Measurements from ENCODE around the gene GSAP.

The GSAP gene

DNA sequence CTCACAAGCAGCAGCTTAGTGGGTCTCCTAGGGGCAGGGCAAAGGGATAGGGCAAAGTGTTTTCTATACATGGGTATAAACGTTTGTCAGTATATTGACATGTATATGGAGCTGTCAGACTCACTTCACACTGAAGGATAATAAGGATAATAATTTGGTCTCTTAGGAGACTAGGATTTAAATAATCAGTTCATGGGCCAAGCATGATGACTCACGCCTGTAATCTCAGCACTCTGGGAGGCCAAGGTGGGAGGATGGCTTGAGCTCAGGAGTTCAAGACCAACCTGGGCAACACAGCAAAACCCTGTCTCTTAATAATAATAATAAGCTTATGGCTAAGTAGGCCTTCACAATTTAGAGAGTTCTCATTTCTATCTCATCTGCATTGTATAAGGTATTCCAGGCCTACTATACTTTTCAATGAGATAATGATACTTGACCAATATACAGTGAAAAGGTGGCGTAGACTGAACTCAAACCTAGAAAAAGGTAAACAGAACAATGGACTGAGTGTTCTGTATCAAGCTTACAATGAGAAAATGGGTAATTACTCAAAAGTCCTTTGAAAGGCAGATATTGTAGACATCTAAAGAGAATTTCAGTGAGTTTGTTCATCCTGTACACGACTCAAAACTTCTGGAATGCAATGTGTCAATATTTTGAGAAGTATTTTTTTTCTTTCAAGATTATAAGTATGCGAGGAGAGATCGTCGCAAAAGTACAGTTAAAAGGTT lies 7.0 kb downstream of the GSAP start:
- DNase-seq (ENCODE audit: low spot score) (no peak), FAIRE-seq (peak; percentile 22)

DNA sequence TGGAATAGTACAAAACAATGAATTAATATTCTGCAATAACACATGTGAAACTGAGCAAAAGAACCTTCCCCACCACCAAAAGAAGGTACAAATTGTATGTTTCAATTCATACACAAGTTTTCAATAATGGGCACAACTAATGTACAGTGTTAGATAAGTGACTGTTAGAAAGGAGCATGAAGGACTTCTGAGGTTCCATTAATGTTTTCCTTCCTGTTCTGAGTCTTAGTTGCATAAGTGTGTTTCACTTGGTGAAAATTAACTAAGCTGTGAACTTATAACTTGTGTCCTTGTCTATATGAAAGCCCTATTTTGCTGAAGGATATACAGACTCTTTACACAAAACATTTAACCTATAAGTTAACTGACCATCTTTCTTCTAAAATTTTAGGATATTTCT lies 8.2 kb downstream of the GSAP start:
- no peak for DNase-seq (ENCODE audit: low spot score)
- peak; percentile 38 for FAIRE-seq

DNA sequence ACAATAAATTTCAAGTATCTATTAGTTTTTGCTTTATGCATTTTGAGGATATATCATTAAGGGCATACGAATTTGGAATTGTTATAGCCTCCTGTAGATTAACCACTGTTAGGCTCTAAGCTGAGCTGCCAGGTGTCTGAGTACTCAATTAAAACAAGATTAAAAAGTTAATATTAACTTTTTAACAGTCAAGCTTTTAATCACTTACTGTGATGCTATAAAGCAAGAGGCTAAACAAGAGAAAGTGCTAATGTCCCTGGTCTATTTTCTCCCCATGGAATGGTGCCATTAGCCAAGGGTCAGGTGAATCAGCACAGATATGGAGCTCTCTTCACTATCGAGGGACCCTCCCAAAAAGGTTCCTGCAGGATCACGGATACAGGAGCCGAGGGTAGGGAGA lies 9.7 kb downstream of the GSAP start:
- FAIRE-seq (no peak), DNase-seq (ENCODE audit: low spot score) (no peak)

DNA sequence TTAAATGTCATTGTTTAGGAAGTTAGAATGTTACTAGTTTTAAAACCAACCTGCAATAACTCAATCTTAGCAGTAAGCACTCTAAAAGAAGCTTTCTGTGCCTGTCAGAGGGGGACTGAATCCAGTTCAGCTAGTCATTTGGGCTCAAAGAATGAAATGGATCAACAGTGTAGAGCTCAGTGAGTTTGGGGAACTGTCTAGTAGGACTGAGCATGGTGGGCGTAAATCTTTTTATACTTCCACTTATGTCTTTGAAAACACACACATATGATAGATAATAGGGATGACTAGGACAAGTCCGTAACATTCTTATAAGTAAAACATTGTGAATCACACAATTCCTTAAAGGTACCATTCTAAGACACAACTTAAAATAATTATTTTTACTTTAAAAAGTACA lies 11.5 kb downstream of the GSAP start:
- FAIRE-seq: no peak
- DNase-seq (ENCODE audit: low spot score): no peak

DNA sequence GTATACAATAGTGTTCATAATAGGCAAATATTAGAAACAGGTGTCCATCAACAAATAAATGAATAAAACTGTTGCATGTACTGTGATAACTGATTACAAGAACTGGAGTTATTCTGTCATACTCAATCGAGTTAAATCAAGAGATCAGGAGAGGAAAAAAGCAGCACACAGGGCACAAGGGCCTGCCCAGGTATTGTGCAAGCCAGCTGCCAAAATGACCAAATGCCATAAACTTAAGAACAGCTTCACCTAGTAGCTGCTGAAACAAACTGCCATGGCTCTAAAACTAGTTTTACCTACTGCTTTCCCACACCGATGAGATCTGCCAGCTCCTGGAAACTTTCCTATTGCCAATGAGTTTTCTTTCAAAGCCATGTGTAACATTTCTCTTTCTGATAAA lies 12.2 kb downstream of the GSAP start:
- FAIRE-seq (no peak), DNase-seq (ENCODE audit: low spot score) (no peak)

DNA sequence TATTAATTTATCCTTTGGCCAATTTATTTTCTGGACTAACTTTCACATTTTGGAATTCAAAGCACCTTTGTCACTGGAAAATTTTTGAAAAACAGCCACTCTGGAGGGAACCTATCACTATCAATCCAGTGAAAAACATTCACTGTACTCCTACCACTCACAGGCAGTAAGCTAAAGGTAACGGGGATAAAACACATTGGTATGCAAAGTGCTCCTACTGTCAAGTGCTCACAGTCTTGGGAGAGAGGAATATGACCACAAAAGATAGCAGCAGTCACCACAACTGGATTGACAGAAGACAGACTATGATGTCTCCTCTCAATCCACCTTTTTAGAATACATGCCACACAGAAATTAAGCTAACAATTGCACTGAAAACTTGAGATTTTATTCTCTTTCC lies 13.3 kb downstream of the GSAP start:
- FAIRE-seq (no peak), DNase-seq (ENCODE audit: low spot score) (no peak)

DNA sequence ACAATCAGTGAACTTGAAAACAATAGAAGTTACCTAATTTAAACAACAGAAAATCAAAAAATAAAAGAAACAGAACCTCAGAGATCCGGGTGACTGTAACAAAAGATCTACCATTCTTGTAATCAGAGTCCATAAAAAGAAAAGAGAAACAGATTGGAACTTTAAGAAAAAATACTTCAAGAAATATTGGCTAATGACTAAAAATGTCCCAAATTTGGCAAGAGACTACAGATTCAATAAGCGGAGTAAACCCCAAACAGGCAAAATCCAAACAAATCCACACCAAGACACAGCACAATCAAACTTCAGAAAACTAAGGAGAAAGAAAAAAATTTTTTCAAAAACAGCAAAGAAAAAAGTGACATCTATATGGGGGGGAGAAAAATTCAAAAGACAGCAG lies 15.1 kb downstream of the GSAP start:
- no peak for FAIRE-seq
- DNase-seq (ENCODE audit: low spot score): no peak

DNA sequence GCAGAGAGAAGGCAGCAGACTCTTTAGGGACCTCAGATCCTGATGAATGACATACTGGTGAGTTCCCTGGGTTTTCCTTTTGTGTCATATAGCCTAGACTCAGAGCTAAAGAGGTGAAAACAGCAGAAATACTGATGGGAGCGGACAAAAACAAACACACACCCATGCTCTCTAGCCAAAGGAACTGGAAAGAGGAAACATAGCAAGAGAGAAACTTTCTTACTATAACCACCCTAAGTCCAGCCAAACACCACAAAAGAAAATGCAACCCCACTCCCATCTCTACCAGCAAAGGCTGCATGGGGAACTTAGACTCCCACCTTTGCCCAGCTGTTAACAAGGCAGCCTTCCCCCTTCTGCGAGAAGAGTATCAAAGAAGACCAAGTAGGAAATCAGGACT lies 16.3 kb downstream of the GSAP start:
- DNase-seq (ENCODE audit: low spot score) (no peak), FAIRE-seq (no peak)

DNA sequence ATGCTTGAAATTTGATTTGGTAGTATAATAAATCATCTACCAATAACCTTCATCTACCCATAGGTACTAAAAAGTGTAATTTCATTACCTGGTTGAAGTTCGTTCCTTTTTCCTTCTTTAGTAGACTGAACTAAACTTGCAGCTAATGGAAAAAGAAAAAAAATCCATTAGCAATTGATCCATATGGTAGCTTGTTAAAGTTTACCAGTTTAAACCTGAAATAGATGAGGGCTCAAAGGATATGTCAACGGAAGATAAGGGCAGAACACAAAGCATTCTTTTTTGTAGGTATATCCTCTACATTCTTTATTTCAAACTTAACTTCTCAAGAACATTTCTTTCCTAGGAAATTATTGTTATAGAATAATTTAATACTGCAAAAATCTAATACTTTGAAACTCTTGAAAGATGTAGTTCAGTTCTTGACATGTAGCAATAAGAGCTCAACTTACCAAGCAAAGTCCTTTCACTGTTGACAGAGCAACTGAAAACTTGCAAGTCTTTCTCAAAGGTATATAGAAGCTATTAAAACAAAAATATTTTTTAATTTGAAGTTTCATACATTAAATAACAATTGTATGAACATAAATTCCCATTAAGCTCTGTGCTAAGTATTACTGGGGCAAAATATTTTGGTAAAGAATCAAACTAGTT lies 19.1 kb downstream of the GSAP start:
- FAIRE-seq: no peak
- DNase-seq (ENCODE audit: low spot score): no peak

DNA sequence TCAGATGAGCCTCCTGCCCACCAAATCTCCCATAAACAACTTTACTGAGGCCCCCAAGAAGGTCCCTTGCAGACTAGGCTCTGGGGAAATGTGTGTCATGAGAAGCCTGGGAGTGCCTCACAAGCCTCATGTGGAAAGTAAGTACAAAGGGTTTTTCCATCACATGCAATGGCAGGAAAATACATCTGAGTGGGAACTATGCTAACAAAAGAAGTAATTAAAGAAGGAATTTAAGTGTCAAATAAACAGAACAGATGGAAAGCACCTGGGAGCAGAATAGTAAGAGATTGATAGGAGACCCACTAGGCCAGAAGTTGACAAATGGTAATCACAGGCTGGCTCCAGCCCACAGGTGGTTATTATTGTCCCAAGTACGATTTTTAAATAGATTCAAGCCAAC lies 20.5 kb downstream of the GSAP start:
- DNase-seq (ENCODE audit: low spot score): no peak
- FAIRE-seq: no peak

DNA sequence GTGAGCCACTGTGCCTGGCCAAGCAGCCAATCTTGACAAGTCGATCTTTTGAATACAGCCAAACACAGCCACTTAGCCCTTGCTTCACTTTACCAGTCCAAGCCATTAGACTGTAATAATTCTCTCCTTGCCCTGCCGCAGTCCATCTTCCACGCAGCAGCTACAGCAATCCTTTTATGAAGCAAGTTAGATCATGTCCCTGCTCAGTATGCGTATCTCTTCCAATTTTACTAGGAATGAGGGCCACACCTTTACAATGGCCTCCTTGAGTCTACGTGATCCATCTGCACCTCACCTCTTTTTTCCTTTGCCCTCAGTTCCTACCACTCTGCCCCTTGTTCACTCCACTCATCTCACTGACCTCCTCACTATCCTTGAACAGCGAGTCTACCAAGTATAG lies 22.2 kb downstream of the GSAP start:
- no peak for DNase-seq (ENCODE audit: low spot score)
- no peak for FAIRE-seq

DNA sequence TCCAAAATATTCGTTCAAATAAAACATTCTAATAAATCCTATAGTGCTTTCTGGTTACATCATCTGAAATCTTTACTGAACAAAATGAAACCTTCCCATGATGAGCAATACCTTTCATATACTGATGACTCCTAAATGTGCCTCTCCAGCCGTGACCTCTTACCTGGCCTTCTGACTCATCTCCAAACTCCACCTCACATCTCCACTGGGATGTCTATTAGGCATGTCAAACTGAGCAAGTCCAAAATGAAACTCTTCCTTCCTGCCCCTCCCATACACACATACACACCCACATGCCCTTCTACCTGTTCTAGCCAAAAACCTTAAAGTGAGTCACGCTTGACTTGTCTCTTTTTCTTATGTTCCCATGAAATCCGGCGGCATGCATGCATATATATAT lies 22.9 kb downstream of the GSAP start:
- FAIRE-seq (peak; percentile 78), DNase-seq (ENCODE audit: low spot score) (peak; percentile 70)

DNA sequence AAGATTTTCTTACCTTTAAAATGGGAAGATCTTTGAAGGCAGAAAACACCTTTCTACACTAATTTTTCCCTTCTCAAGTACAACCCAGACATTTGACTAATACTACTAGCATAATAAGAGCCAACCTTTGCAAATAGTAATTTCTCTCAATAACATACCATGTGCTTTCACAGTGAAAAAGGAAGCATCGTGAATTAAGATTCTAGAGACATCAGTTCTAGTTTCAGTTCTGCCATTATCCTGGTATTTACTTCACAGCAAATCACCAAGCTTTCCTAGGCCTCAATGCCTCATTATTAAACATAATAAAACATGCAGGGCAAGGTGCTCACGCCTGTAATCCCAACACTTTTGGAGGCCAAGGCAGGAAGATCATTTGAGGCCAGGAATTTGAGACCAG lies 24.9 kb downstream of the GSAP start:
- no peak for DNase-seq (ENCODE audit: low spot score)
- FAIRE-seq: no peak

DNA sequence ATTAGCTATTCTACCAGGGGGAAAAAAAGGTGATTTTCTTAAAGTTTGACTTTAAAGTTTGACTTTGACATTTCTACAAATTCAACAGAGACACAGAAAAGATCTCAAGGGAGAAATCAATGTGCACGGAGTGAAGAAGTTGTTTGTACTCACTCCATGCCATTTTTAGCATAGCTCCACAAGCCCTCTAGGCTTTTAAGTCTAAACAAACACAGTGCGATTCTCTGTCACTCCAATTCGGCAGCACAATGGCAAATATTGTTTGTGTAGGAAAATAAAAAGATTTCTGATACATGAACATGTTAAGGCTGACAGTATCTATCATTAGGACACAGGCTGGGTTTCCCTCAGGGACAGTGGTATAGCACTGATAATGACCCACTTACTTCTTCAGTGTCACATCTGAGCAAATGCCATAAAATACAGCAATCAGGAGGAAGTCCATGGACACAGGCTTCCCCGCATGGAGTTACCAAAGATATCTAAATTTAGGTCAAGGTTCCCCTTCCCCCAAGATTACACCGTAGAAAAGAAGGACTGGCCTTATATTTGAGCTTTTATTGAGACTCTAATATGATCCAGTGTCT lies 28.0 kb downstream of the GSAP start:
- FAIRE-seq: no peak
- DNase-seq (ENCODE audit: low spot score): no peak

DNA sequence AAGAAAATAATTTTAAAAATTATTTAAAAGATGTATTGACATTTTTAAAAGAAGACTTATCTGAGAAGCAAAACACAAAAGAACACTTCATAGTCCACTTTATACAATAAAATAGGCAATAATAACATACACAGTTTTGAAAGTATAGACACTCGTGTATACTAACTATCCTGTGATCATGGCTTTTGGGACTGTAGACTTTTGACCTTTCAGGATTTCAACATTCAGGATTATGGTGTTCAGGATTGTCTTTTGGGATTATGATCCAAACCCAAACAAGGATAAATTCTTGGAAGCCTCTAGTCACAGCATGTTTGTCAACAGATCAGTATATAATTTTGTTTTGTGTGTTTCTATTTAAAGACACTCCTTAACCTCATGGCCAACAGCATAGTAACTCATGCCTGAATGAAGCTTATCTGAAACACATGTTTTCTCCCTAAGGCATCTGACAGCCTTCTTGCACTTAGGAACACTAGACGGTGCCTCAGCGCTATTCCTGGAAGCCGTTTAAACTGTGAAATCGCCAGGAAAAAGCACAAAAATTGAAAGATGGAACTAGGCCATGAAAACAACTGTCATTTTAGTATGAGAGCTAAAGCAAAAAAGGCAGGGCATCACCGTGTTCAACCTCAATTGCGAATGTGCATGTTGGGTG lies 29.9 kb downstream of the GSAP start:
- DNase-seq (ENCODE audit: low spot score) (no peak), FAIRE-seq (no peak)

DNA sequence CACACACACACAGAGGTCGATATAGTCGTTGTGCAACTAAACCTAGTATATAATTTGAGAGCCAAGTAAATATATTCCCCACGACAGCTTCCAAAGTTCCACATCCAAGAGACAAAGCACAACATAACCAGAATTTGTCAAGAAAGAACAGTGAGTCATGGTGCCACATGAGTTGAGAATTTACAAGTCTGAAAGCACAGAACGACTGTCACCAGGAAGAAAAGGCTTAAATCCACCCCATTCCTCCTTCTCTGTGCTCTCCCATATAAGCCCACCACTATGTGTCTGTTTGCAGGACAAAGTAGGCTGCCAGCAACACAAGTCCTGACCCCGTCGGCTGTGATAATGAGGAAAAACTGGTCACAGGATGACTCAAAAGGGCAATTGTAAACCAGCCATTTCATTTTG lies 32.8 kb downstream of the GSAP start:
- FAIRE-seq (no peak), DNase-seq (ENCODE audit: low spot score) (no peak)

DNA sequence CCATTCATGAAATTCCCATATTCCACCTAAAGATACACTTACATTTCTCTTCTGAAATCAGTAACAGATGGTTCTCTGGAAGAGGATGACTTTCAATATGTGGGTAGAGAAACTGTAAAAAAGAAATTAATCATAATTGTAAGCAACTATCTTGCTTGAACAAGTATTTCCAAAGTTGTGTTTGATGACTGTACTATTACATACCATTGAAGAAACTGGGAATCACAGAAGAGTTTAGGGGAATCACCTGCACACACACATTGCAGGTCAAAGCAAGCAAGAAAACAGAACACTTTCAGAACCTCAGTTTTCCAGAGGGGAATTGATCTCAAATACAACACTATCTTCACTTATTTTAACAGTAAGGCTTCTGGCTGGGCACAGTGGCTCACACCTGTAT lies 33.6 kb downstream of the GSAP start:
- DNase-seq (ENCODE audit: low spot score): no peak
- FAIRE-seq: no peak

DNA sequence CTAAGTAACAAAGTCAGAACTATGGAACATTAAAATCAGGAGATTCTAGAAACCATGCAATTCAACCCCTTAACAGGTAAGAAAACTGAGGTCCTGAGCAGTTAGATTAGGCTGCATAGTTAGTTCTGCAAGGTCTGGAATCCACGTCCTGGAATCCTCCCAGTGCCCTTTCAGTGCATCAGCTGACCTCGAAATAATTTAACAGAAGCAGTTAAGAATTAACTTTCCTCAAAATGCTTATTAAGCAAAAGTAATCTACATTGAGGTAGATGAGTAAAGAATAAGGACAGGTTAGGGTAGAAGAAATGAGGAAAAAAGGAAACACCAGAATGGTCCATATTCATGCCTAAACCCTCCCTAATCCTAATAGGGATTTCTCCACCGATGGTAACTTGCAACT lies 37.6 kb downstream of the GSAP start:
- no peak for FAIRE-seq
- no peak for DNase-seq (ENCODE audit: low spot score)

DNA sequence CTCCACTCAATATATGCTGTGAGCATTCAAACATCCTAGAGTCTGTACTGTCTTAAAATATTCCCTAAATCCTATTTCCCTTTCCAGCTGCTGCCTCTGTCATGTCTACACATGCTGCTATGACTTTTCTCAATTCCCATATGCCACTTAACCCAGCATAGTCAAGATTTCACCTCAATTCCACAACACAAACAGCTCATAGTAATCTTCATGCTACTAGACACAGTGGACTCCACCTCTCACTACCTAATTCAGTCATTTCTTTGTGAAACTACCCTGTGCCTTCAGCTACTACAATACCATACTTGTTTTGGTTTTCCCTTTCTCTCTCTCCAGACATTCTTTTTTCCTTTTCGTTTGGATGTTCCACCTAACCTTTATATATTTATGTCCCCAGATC lies 45.5 kb downstream of the GSAP start:
- no peak for FAIRE-seq
- no peak for DNase-seq (ENCODE audit: low spot score)

DNA sequence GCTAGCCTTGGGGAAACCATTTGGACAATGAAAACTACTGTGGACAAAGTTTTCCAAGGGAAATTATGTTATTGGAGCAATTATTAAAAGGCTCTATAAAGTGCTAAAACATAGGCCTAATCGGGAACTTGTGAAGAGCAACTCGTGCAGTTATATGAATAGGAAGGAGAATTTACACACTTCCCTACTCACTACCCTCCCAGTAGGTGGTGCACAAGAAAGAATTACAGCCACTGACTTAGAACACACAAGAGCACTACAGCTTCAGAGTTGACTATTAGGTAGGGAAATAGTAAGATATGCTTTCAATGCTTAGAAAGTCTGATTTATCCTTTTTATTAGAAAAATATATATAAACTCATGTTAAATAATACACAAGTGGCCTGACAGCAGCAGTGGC lies 47.2 kb downstream of the GSAP start:
- FAIRE-seq (no peak), DNase-seq (ENCODE audit: low spot score) (no peak)

DNA sequence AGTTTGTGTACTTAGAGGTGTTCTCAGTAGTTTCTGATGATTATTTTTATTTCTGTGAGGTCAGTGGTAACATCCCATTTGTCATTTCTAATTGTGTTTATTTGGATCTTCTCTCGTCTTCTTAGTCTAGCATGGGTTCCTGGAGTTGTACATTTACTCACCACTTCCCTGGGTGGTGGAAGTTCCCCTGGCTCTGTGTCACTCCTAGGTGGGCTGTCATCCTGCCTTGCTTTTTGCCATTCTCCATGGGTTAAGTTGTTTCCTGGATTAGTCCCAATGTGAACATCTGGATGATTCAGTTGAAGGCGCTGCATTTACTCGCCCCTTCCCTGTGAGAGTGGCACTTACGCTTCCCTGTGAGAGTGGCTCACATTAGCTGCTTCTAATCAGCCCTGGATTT lies 48.2 kb downstream of the GSAP start:
- no peak for DNase-seq (ENCODE audit: low spot score)

DNA sequence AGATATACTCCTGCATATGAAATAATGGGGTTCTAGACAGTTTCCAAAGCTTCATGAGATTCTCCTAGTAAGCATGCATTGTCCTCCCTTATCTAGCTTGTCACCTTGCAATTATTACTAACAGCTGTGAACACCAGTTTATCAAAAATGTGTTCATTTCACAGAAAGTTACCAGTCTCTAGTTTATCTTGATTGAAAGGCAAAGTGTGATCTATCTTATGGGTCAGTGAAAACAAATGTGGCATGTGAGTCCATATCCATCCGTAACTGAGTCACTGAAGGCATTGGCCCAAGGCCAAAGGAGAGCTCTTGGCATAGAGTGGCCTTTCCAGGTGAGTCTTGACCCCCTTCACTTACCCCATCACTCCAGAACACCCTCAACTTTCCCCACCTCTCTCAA lies 53.2 kb downstream of the GSAP start:
- DNase-seq (ENCODE audit: low spot score) (no peak), FAIRE-seq (no peak)

More for the DNA sequence above, 48.2 kb downstream of the GSAP start:
- FAIRE-seq: no peak

DNA sequence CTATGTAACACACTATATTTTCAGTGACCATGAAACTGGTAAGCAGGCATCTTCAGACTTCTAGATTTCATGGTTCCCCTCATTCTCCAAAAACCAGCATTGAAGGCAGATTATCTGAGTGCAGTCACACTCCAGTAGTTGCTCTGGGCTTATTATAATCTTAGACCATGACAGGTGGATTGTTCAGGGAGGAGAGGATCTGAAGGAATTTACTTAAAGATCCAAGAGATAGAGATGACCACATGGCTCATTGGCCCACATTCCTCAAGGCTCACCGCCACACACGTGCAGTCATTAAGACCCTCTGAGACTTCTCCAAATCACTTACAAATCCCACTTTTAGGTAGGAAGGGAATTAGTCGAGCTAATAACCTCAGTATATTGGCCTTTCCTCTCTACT lies 55.2 kb downstream of the GSAP start:
- FAIRE-seq: no peak

More for the DNA sequence above, 55.2 kb downstream of the GSAP start:
- DNase-seq (ENCODE audit: low spot score): no peak
